GM21825 (cell line): ENCODE measurements around the gene PPP6R2.

ENCODE experiments used
- ATAC-seq: cut with Tn5 transposase; IDR thresholded peaks from one replicate; pipeline ENCODE4 v1.9.1; 2021; ENCODE audit warnings: mild to moderate bottlenecking, moderate library complexity; ENCODE audit not compliant: unreplicated experiment

Gene PPP6R2

DNA sequence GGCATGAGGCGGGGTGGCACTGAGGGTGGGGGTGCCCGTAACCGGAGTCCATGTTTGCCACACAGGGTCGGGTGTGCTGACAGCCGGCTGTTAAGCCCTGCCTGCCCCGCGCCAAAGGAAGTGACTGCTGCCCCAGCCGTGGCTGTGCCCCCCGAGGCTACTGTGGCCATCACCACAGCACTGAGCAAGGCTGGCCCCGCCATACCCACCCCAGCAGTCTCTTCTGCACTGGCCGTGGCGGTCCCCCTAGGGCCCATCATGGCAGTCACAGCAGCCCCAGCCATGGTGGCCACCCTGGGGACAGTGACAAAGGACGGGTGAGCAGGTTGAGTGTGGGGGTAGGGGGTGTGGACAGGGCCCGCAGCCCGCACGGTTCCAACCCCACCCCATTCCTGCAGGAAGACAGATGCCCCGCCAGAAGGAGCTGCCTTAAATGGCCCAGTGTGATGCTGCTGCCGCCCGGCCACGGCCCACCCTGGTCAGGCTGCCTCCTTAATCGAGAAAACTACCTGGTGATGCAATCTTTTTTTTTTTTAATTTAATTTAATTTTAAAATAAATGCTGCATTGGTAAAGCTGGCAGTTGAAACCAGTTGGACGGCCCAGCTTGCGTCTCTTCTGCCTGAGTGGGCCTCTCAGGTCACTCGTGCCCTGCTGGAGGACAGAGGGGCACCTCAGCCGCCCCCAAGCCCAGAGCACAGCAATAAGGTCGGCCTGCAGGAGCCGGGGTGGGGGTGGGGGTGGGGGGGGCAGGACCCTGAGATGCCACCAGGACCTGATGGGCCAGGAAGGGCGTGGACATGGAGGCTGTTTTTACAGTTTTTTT lies 100.9 kb downstream of the PPP6R2 start:
- no peak for ATAC-seq

DNA sequence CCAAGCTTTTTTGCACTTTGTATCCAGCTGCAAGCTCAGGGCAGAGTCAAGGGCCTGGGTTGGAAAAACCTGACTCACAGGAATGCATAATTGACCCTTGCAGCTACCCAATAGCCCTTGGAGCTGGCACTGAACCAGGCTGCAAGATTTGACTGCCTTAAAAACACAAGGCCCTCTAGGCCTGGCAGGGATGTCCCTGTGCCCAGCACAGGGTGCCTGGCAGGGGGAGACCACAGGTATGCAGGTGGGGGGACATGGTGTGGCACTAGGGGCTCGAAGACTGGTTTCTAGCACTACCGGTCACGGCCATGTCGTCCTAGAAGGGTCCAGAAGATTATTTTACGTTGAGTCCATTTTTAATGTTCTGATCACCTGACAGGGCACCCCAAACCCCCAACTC lies 101.5 kb downstream of the PPP6R2 start:
- no peak for ATAC-seq

DNA sequence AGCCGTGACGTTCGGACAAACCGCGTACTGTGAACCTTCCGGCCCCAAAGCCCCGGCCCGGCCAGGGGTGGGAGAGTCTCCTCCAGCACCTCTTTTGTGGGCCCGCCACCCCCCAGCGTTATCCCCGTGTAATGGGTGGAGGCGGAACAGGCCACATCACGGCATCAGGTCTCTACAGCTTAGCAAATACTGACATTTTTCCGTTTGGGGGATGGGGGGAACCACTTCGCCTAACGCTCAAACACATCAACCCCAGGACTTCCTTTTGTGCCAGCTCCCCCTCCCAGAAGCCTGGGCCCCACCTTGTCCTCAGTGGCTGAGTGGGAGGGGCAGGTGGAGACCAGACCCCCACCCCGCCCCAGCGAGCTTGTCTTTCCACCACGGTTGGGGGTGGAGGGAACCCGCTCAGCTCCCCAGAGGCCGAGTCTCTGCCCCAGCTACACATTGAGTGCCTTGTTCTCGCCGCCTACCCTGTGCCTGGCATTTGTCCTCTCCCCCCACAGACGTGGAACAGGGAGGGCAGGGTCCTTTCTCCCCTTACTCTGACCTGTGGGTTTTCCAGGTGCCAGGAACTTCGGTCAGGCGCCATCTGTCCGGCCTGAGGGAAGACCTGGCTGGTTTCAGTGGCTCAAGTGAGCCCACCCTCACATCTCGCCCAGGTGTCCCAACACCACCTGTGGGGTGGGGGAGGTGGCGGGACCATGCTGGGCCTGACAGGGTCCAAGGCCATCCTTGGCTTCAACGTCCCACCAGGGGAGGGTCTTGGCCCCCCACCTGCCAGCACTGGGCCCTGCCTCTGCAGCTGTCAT lies 102.1 kb downstream of the PPP6R2 start:
- no peak for ATAC-seq

DNA sequence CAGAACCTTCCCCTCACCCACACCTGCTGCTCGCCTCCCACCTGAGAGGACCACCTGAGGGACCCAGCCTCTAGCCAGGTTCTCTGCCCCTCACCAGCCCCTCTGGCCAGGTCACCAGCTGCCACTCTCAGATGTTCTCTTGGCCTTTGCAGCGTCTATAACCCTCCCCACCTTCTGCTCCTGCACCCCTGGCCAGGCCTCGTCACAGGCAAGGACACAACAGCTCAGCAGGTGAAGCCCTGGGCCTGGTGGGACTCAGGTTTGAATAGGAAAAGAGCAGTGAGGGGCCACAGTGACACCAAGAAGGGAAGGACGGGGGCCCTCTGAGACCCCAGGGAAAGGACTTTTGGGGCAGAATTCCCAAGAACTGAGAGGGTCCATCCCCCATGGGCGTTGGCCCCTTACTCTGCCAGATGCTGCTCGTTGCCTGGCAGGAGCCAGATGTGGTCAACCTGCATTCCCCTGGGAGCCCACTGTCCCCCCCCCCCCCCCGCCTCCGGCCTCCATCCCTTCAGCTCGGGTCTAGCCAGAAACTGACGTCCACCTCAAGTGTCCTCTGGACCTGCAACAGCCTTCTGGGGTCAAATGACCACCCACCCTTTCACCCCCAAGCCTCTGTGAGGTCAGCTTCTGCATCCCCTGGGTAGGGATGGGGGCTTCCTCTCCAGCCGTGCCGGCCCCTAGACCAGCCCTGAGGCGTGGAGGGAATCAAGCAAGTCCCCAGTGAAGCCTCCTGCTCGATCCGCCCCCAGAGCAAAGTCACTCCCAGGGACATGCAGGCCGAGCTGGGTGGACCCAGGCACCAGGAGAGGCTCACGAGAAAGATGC lies 103.0 kb downstream of the PPP6R2 start:
- no peak for ATAC-seq

DNA sequence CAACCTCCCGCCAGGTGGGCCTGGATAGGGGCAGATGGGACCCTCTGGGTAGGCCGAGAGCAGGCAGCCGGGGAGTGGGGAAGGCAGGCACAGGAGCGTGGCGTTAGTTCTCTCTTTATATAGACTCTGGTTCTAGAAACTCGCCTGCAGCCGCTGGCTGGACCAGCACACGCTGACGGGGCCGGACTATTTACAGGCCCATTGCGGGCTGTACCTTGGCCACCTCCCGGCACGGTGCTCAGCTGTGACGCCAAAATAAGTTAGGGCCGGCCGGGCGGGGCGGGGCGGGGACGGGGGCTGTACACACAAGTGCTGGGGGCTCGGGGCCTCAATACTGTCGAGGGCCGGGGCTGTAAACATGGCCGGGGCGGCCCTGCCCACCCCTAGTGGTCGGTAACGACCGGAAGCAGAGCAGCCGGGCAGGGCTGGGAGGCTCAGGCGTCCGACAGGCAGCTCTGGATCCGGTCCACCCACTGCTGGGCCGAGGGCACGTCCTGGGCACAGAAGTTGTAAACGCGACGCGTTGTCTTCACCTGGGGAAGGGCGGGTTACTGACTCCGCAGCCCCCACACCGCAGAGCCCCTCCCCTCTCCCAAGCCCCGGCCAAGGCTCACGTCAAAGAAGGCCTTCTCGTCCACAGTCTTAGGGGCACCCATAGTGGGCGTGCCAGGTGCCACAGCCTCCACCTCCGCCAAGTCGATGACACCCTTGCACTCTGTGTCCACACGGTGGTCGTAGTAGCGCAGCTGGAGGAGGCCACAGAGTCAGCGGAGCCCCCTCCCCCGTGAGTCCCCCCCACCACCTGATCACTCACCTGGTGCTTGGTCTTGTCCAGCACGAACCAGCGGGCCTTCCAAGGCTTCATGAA lies 103.8 kb downstream of the PPP6R2 start:
- ATAC-seq = no peak

DNA sequence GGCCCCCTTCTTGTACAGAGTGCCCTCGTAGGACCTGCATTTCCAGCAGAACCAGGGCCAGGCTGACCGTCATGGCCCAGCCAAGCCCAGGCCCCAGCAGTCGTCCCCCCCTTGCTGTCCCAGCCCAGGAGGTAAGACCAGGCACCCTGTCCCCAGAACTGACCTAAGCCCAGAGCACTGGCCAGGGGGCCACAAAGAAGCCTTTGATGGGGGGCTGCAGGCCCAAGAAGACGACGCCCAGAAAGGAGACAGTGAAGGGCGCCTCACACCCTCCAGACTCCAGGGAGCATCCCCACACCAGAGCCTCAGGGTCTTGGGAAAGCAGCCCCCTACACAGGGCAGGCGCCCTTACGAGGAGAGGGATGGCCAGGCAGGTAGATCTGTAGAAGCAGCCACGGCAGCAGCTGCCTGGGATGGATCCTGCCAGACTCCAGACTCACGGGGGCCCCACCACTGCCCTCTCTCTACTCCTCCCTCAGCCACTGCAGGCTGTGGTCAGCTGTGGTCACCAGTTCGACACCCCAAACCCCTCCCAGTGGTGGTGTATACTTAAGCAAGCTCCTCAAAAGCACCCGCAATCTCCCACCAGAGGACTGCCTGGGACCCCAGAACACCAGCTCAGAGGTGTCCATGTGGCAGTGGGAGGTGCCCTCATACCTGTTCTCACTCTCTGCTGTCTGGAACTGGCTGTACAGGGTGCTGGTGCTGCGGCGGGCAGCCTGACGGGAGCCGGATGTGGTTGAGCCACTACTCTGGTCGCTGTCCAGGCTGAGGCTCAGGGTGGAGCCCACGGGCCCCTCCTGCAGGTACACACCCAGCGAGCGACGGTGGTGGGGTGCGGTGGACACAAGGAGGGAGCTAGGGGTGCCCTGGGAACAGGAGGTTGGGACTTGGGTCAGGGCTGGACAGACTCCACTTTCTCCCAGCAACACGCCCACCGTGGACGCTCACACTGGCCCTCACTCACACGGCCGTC lies 104.7 kb downstream of the PPP6R2 start:
- no peak for ATAC-seq

DNA sequence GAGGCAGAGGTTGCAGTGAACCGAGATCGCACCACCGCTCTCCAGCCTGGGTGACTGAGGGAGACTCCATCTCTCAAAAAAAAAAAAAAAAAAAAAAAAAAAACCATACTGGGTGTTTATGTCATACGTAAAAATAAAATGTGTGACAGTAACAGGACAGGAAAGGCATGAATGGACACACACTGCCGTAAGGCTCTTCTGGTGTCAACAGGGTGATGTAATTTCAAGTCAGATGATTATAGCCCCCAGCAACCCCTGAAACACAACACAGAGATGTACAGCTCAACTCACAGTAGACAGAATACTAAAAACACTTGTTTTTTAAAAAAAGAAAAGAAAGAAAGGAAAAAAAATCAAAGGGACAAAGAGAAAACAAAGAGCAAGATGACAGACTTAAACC lies 109.5 kb downstream of the PPP6R2 start:
- ATAC-seq = no peak

DNA sequence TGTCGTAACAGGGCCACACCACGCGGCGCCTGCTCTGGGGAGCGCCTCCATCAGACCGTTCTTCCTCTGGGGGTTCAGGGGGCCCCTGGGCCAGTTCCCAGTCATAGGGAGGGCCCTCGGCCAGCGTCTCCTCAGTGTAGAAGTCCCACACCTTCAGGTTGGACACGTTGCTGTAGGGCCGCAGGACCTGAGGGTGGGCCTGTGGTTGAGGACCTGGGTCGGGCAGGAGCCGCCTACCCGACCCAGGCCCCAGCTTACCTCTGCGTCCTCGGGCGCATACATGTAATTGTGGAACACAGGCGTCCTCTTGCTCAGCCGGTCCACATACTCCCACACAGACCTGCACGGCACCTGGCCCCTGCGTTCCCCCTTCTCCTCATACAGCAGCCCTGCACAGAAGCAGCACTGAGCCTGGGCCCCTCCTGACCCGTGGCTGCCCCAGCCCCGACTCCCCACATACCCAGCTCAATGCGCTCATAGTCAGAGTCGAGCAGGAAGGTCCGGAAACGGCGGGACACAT lies 111.5 kb downstream of the PPP6R2 start:
- no peak for ATAC-seq

DNA sequence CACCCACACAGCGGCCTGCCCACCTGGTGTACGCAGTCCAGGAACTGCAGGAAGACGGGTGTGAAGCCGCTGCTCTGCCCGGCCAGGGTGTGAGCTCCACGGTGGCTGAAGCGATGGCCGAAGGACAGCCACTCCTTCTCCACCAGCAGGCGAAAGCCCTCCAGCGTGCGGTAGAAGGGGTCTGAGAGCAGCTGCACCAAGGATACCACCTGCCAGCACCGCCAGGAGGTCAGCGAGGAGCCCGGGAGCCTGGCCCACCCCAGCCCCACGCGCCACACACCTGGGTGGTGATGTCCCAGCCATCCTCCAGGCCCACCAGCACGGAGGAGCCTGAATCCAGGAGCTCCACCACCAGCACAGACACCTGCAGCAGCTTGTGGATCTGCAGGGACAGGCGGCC lies 112.1 kb downstream of the PPP6R2 start:
- ATAC-seq = no peak

DNA sequence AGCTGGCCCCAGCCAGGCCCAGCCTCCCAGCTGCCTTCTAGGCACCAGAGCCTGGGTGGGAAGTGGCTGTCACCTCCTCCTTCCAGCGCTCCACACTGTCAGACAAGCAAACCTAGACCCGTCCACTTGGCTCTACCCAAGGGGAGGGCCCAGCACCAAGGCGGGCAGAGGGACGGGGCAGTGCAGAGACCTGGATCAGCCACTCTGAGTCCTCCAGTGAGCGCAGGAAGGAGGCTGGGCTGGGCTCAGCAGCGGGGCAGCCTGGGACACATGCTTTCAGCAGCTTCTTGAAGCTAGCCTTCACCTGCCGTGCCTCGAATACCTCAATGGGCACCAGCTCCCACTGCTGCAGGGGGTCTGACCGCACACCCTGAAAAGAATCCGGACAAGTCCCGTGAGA lies 112.9 kb downstream of the PPP6R2 start:
- no peak for ATAC-seq

DNA sequence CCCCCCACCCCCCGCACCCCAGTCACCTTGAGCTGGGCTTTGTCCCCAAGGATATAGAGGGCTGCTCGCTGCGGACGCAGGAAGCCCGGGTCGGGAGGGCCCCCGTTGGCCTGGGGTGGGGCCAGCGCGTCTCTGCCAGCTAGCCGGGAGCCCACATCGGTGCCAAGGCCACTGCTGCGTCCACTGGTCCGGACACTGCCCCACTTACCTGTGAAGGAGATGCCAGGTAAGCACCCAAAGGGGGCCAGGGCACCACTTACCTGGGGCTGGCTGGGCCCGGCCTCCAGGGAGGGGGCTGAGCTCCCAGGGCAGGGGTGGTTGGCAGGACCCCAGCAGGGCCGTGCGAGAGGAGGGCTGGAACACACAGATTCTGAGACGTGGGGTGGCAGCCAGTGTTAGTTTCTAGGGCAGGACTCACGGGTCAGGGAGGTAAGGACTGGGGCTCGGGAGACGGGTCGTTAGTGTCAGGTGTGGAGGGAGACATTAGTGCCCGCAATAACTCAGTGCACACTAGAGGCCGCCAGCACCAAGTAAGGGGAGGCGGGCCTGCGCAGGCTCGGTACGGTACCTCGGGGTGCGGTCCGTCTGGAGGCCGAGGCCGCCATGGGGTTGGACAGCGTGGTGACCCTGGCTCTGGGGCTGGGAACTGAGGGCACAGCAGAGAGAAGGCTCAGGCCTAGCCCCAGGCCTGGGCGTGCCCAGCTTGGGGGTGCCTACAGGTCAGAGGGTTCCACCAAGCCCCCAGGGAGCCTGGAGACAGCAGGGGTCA lies 113.5 kb downstream of the PPP6R2 start:
- no peak for ATAC-seq

DNA sequence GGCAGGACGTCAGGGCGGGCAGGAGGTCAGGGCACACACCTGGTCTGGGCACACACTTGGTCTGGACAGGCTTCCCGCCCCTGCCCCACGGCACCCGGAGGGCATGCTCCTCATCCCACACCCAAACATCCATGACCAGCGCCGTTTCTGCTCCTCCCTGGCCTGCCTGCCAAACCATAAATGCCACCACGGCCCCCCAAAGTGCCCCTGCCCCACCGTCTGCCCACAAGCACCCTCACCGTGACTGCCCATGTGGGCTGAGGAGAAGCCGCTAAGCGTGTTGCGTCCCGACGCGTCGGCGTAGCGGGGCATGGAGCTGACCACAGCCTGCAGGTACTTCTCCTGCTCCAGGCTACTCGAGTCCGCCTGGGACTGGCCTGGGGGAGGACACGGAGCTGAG lies 115.9 kb downstream of the PPP6R2 start:
- no peak for ATAC-seq

DNA sequence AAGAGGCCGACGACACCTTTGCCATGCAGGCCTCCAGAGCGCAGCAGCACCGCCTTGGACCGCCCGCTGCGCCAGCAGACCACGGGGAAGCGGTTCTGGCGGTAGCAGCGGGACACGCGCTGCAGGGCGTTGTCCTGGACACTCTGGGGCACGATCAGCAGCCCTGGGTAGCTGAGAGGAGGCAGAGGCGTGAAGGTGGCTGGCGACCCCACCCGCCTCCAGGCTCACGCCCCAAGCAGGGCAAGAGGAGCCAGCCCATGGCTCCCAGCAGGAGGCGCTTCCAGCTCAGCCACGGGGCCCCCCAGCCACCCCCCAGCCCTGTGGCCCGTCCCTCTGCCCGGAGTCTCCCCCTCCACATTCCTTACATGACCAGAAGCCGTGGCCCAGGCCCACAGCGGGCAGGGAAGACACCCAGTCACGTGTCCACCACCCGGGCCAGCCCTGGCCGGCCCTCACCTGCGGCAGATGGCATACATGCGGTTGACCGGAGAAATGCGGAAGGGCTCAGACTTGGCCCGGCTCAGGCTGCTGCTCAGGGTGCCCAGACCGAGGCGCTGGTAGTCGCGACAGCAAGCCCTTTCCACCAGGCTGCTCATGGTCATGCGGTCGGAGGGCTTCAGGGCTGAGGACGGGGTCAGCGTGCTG lies 116.5 kb downstream of the PPP6R2 start:
- ATAC-seq = no peak

DNA sequence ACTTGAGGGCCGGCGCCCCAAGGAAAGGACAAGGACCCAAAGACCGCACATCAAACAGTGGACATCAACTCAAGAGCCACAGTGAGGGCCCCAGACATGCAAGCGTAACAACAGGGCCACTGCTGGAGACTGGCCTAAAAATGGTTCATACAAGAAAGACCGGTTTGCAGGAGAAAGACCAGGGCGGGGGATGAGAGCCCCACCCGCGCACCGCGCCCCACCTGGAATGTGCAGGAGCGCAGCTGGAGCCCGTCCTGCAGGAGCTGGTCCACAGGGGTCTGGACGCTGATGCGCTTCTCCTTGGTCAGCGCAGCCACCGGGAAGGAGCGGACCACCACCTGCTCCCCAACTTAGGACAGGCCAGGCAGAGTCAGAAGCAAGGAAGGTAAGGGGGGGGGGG lies 117.8 kb downstream of the PPP6R2 start:
- ATAC-seq = no peak

DNA sequence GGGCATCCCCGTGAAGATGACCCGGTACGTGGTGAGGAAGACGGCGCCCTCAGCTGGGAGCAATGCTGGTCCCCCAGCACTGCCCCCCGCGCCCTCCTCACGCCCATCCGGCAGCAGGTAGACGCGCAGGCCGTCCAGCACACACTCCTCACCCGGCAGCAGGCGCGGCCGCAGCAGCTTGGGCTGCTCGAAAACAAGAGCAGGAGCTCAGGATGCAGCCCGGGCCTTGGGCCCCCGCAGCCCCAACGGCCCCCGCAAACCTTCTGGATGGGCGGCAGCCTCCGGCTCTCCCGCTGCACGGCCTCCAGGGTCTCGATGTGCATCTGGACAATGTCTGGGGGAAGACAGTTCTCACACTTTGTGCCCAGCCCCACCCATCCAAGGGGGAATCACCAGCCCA lies 118.4 kb downstream of the PPP6R2 start:
- ATAC-seq = no peak

DNA sequence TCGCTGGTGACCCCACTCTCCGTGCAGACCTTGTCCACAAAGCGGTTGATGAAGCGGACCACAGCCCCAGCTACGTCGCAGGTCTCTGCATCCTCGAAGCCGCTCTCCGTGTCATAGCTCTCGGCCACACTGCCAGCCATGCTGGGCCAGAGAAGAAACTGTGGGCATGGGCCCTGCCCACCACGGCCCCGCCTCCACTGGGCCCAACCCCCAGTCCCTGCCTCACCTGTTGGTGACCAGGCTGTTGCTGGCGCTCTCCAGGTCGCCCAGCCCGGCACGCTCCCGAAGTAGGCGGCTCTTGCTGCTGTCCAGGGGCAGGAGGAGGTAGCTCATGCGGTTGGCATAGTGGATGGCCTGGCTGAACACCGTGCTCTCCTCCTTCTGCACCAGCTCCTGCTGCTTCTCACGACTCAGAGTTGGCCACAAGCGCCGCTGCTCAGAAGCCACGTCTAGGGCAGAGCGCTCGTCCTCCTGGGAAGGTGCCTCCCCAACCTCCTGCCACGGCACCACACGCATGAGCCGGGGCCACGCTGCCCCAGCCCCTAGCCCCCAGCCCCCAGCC lies 118.9 kb downstream of the PPP6R2 start:
- ATAC-seq = no peak

DNA sequence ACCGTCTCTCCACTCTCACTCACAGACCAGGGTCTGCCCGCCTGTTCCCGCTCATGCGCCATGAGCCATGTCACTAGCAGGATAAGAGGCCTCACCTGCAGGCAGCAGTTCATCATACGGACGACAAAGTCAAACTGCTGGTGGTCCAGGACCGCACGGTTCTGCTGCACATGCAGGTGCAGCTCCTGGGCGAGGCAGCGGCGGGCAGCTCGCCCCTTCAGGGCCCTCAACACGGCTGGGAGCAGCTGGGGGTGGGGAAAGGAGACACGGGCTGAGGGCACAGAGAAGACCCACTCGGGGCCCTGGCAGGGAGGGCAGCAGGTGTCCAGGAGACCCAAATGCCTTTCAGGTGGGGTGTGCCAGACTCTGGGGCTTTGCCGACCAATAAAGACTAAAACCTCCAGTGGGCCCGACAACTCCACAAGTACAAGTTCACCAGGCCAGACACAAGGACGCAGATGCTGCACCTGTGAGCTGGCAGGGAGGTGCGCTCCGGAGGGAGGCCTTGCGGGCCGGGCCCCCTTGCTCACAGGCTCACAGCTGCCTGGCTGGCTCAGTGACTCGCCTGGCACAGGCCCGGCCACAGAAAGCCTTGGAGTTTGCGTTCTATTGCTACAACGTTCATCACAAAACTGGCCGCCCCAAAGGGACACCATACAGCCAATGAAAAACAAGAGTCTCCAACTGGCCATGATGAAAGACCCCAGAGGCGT lies 120.2 kb downstream of the PPP6R2 start:
- ATAC-seq = no peak
